Vagina (tissue), 2 donors: ENCODE results near the gene EN2. TPM values are rescaled to one million over a fixed set of nuclear protein-coding genes. Genes with fewer than 3 reads are reported as not detected.

ENCODE experiments used
- DNase-seq, 2 donors: peaks; one replicate each; pipeline ENCODE4 v3.0.0-alpha.2; 2017; ENCODE audit errors: extremely low spot score in 2 of 2
- H3K27ac ChIP-seq: fragments of 200-600 bp; sonication (generic); one replicate; pipeline ENCODE4 v1.5.1; 2019
- H3K27me3 ChIP-seq: fragments of 200-600 bp; sonication (generic); one replicate; pipeline ENCODE4 v1.5.1; 2019
- H3K36me3 ChIP-seq, 2 donors: fragments of 200-600 bp; sonication (generic); one replicate each; pipeline ENCODE4 v1.5.1; 2017 to 2019
- H3K4me1 ChIP-seq: fragments of 200-600 bp; sonication (generic); one replicate; pipeline ENCODE4 v1.5.1; 2019
- H3K4me3 ChIP-seq, 2 donors: fragments of 200-600 bp; sonication (generic); 1 replicate in 1 of 2; 2 replicates in 1 of 2; pipeline ENCODE4 v1.5.1; 2016 to 2019
- H3K9me3 ChIP-seq: fragments of 200-600 bp; sonication (generic); one replicate; pipeline ENCODE4 v1.5.1; 2019
- POLR2A ChIP-seq, 2 donors: fragments of 450-650 bp; IDR thresholded peaks; one replicate each; pipeline ENCODE4 v1.6.1; 2017; ENCODE audit warnings: antibody characterized with exemption in 2 of 2, mild to moderate bottlenecking in 2 of 2, moderate library complexity in 2 of 2
- POLR2AphosphoS5 ChIP-seq, 2 donors: sonication (generic); formaldehyde crosslinking; IDR thresholded peaks; one replicate each; pipeline ENCODE4 v1.9.0; 2017; ENCODE audit warnings: antibody characterized with exemption in 2 of 2, mild to moderate bottlenecking in 2 of 2, low read depth in 1 of 2; ENCODE audit not compliant: insufficient read depth in 1 of 2
- intact Hi-C: fragments of 100-400 bp; cut with DNase I; formaldehyde crosslinking; loops from one replicate; pipeline ENCODE4 v1.15.1; 2023
- total RNA-seq: library from RNA; depleted of rRNA; stranded (reverse); fragments of >200 nt; gene quantifications from one replicate; pipeline ENCODE4 v1.2.3, GENCODE V29; 2016
- TF ChIP-seq, protein P1 (sequence below), 3 experiments: fragments of 450-650 bp in 2 of 3; fragments of 200-600 bp in 1 of 3; sonication (generic) in 1 of 3; IDR thresholded peaks; one replicate each; pipeline ENCODE4 v1.5.1; 2017 to 2019; ENCODE audit warnings: antibody characterized with exemption in 3 of 3, mild to moderate bottlenecking in 2 of 3, moderate library complexity in 2 of 3

Gene EN2
- total RNA-seq, 1 donor from 2014 or later = 0.98 TPM

DNA sequence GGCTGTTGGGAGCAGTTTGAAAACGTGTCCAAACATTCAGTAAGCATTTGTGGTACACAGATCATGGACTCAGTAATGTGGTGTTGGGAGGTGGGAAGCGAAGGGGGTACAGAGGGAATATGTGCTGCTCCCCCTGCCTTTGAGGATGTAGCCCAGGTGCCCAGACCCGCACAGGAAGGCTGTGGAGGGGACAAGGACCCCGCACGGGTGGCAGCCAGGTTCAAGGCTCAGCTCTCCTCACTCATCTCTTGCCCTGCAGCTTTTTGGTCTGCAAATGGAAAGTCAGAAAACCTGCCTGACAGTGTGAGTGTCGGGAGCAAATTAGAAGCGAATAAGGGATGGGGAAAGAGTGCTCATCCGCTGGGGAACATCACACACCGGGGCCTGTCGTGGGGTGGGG lies 27.3 kb upstream of the EN2 start:
- no peak for DNase-seq
- no peaks in the 10 kb centered on the region for H3K9me3 ChIP-seq
- H3K4me1 ChIP-seq = no peaks in the 10 kb centered on the region
- H3K4me3 ChIP-seq = no peak overlapping the region
- H3K27me3 ChIP-seq = no peaks in the 10 kb centered on the region
- TF ChIP-seq POLR2A (IDR thresholded peaks at IDR 0.05) = no peak
- no peak for TF ChIP-seq POLR2AphosphoS5 (IDR thresholded peaks at IDR 0.05; ENCODE audit: insufficient read depth in 1 of 2, low read depth in 1 of 2)
- TF ChIP-seq, protein P1, sequence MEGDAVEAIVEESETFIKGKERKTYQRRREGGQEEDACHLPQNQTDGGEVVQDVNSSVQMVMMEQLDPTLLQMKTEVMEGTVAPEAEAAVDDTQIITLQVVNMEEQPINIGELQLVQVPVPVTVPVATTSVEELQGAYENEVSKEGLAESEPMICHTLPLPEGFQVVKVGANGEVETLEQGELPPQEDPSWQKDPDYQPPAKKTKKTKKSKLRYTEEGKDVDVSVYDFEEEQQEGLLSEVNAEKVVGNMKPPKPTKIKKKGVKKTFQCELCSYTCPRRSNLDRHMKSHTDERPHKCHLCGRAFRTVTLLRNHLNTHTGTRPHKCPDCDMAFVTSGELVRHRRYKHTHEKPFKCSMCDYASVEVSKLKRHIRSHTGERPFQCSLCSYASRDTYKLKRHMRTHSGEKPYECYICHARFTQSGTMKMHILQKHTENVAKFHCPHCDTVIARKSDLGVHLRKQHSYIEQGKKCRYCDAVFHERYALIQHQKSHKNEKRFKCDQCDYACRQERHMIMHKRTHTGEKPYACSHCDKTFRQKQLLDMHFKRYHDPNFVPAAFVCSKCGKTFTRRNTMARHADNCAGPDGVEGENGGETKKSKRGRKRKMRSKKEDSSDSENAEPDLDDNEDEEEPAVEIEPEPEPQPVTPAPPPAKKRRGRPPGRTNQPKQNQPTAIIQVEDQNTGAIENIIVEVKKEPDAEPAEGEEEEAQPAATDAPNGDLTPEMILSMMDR (IDR thresholded peaks at IDR 0.05) = no peak
- H3K36me3 ChIP-seq = no peaks in the 10 kb centered on the region
- no peak overlapping the region for H3K27ac ChIP-seq
- intact Hi-C loops = no loop called here

DNA sequence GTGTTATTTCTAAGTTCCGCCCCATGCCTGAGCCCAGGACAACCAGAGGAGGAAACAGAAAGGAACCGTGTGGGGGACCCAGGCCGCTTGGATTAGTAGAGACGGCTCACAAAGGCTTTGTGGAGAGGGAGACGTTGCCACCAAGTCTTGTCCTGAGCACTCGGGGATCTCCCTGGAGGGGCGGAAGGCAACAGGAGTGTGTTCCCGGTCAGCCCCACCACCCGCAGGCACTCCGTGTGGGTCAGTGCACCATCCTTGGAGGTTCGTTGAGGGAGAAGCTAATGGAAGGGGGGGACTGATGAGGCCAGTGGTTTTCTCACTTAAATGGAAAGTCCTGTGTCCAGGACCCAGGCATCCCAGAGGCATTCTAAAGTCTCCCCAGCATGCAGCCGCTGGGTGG lies 26.7 kb upstream of the EN2 start:
- Histone ChIP-seq H3K4me1 (no peaks in the 10 kb centered on the region), H3K27me3 (no peaks in the 10 kb centered on the region), H3K36me3 (no peaks in the 10 kb centered on the region), H3K4me3 (no peak overlapping the region), H3K9me3 (no peaks in the 10 kb centered on the region), H3K27ac (no peak overlapping the region)
- TF ChIP-seq POLR2AphosphoS5 (IDR thresholded peaks at IDR 0.05; ENCODE audit: insufficient read depth in 1 of 2, low read depth in 1 of 2) (no peak), POLR2A (IDR thresholded peaks at IDR 0.05) (no peak)
- TF ChIP-seq, protein P1 (IDR thresholded peaks at IDR 0.05) = no peak
- intact Hi-C loops = no loop called here
- no peak for DNase-seq

DNA sequence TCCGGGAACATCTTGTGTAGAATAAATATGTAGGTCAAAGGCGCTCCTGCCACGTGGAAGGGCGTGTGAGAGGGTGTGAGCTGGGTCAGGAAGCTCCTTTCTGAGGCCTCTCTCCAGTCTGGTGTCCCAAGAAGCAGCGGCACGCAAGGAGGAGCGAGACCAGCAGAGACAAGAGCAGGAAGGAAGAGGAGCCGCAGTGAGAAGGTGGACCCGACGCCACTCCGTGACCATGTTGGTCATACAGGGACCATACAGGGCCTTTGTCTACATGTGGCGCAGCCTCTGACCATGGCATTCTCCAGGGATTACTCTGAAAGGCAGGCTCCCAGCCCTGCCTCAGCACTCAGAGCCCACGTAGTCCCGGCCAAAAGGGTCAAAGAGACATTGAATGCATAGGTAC lies 26.2 kb upstream of the EN2 start:
- no peaks in the 10 kb centered on the region for H3K4me1 ChIP-seq

DNA sequence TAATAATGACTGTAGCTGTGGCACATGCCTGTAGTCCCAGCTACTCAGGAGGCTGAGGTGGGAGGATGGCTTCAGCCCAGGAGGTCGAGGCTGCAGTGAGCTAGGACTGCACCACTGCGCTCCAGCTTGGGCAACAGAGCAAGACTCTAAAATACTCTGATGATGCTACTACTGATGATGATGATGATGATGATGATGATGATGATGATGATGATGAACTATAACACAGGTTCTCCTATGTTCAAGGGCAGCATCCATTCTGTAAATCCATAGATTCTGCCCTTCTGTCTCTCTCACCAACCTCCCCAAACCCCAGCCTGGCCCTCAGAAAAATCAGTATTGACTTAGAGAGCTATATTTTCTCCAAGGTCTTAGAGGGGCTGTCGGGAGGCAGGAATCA lies 22.8 kb upstream of the EN2 start:
- Histone ChIP-seq H3K9me3 (no peaks in the 10 kb centered on the region), H3K27ac (no peak overlapping the region), H3K36me3 (no peaks in the 10 kb centered on the region), H3K4me1 (no peaks in the 10 kb centered on the region), H3K27me3 (no peaks in the 10 kb centered on the region), H3K4me3 (no peak overlapping the region)
- DNase-seq = no peak
- TF ChIP-seq POLR2AphosphoS5 (IDR thresholded peaks at IDR 0.05; ENCODE audit: insufficient read depth in 1 of 2, low read depth in 1 of 2) (no peak), POLR2A (IDR thresholded peaks at IDR 0.05) (no peak)
- TF ChIP-seq, protein P1 (IDR thresholded peaks at IDR 0.05) = no peak
- intact Hi-C loops = no loop called here

More for the DNA sequence above, 26.2 kb upstream of the EN2 start:
- Histone ChIP-seq H3K9me3 (no peaks in the 10 kb centered on the region), H3K36me3 (no peaks in the 10 kb centered on the region), H3K27ac (no peak overlapping the region), H3K27me3 (no peaks in the 10 kb centered on the region), H3K4me3 (no peak overlapping the region)
- intact Hi-C loops = no loop called here
- no peak for TF ChIP-seq POLR2AphosphoS5 (IDR thresholded peaks at IDR 0.05; ENCODE audit: insufficient read depth in 1 of 2, low read depth in 1 of 2)
- no peak for TF ChIP-seq POLR2A (IDR thresholded peaks at IDR 0.05)
- TF ChIP-seq, protein P1 (IDR thresholded peaks at IDR 0.05) = no peak
- no peak for DNase-seq

DNA sequence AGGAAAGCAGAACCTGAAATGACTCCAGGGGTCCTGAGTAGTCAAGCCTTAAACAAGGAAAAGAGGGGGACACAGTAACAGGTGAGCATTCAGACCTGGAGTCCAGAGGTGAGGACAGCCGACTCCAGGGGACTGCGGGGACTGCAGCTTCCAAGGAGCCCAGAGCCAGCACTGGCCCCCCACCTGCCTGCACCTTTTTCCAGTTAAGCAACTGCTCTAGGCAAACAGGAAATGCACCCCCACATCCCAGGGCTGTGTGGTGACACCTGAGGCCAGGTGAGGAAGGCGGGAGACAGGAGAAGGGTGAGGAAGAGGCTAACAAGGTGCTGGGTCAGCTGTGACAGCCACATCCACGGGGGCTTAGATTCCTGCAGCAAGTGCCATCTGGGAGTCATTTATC lies 20.1 kb upstream of the EN2 start:
- no peaks in the 10 kb centered on the region for H3K36me3 ChIP-seq
- intact Hi-C loops = no loop called here
- no peaks in the 10 kb centered on the region for H3K27me3 ChIP-seq
- no peak overlapping the region for H3K4me3 ChIP-seq
- H3K27ac ChIP-seq = no peak overlapping the region
- no peaks in the 10 kb centered on the region for H3K4me1 ChIP-seq
- DNase-seq = no peak
- no peaks in the 10 kb centered on the region for H3K9me3 ChIP-seq
- no peak for TF ChIP-seq POLR2A (IDR thresholded peaks at IDR 0.05)
- no peak for TF ChIP-seq POLR2AphosphoS5 (IDR thresholded peaks at IDR 0.05; ENCODE audit: insufficient read depth in 1 of 2, low read depth in 1 of 2)
- TF ChIP-seq, protein P1 (IDR thresholded peaks at IDR 0.05) = no peak
